NCI-H2081 (cell line): ENCODE results near the gene HIVEP3.

Experiments used
- DNase-seq, 2 experiments: peaks; one replicate each; lab custom pipeline; 2025; lab: John Stamatoyannopoulos, UW

HIVEP3 gene

GRCh38 chr1:41847733-41848132 lies 71.0 kb downstream of the HIVEP3 start:
- DNase-seq: no peak

DNA sequence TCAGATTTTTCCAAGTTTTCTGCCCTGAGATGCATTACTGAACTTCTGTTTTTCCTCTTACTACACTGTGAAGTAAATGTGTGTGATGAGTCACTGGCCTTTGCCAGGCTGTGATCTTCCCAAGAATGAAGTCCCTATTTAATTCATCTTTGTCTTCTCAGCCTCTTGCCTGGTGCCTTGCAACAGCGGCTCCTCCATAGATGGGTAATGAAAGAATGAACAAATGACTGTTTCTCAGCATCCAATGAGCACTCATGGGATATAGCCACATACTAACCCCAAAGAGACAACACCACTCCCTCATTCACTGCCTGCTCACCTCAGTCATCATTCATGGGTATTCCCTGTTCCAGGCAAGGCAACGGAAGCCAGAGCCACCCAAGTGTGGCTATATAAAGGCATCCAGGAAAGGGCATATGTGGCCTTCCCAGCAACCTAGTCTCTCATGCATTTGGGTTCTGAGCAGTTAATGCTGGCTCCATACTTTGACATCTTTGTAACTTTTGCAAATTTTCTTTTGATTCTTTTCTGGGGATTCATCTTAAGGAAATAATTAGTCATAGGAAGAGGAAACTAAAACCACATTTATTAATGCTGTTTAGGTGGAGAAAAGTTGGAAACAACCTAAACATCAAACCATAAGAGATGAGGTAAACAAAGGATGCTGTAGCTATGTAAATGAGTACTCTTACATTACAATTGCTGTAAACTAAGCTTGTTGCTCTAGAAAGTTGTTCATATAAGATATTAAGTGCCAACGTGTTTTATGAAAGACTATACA lies 71.9 kb downstream of the HIVEP3 start:
- no peak for DNase-seq

- no peak for DNase-seq
These were observed 73.9 kb downstream of the HIVEP3 start for GRCh38 chr1:41844781-41845272.

DNA sequence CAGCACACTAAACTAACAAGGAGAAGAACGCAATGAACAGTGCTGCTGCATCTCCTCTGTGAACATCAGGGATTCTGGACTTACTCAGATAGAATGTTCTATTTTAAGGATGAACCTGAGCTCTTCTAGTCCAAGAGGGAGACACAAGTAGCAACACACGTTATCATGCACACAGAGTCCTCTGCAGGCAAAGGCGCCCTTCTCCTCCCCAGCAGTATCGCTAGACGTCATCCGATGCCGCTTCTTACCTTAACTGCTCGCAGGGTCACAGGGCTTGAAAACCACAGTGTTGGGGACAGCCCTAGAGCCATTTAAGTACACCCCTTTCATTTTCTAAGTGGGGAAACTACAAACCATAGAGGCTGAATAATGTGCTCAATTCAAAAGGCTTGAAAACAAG lies 74.5 kb downstream of the HIVEP3 start:
- no peak for DNase-seq

DNA sequence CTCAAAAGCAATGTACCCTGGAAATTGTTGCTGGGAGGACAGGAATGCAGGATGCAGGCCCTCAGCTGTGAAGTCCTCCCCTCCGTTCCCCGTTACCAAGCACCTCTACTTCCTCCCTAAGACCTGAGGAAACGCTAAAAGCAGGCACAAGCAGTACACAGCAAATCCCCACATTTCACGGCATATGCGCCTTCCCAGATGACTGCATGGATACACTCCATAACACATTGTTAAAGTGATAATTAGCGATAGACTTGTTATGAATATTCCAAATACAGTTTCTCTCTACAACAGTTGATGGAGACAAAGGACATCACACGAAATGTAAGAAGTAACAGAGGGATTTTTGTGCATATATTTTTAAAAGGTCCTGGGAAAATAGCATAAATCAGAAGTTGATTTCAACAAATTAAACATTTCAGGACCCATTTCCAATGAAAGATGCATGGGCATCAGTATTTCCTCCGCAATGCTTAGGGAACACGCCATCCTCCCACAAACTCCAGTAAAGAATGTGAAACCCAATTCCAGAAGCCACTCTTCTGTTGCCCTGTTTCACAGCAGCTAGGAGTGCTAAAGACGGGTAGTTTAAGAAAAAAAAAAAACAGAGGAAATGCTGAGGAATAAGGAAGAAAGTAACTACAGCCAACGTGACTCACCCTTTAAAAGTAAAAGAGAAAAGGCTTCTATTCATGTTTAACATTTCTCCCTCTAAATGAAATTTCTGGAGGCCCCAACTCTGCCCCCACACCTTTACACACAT lies 75.5 kb downstream of the HIVEP3 start:
- DNase-seq: no peak

DNA sequence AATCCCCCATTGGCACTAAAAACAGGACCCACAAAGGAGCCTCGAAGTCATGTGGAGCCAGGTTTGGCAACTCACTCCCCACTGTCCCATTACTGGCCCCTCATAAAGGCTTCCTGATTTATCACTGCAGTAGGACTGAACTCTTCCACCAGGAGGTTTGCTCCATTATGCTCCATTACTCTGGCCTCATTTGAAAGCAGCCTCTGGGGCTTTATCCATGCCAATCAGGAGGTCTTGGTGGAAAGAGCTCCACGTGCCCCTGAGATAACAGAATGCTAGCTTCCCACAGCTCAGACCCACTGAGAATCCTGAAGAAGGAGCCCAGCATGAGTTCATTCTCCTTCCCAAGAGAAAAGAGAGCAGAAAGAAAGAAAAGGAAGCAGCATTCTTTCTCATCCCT lies 76.4 kb downstream of the HIVEP3 start:
- DNase-seq: no peak

DNA sequence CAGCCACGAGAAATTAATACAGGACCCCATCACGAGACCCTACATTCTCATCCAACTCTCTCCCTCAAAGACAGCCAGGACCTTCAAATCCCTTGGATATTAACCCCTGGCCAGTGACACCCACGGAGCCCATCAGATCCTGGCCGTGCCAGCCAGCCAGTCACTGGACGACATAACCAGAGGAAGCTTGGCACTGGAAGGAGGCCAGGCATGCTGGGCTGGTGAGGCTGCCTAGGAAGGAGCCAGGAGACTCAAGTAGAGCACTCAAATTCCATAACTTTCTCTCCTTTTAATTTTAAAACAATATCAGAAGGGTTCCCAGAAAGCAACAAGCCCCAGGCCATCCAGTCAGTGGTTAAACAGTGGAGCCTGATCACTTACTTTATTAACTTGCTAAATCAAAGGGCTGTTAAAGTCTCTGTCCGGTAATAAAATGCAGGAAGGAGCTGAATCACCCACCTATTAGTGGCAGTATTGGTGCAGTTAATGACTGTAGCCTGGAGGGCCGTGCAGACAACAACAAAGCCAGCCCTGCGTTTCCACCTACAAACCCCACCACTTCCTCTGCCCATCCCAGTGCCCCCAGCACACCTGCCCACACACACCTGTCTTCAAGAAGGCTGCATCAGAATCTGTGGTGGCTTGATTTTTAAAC lies 78.0 kb downstream of the HIVEP3 start:
- peak in 1 of 2 experiments; percentile 49 for DNase-seq

- no peak for DNase-seq
These were observed 80.5 kb downstream of the HIVEP3 start for GRCh38 chr1:41838266-41838665.

GRCh38 chr1:41837691-41838090 lies 81.0 kb downstream of the HIVEP3 start:
- DNase-seq: no peak

- no peak for DNase-seq
These were observed 83.2 kb downstream of the HIVEP3 start for GRCh38 chr1:41835485-41835884.

DNA sequence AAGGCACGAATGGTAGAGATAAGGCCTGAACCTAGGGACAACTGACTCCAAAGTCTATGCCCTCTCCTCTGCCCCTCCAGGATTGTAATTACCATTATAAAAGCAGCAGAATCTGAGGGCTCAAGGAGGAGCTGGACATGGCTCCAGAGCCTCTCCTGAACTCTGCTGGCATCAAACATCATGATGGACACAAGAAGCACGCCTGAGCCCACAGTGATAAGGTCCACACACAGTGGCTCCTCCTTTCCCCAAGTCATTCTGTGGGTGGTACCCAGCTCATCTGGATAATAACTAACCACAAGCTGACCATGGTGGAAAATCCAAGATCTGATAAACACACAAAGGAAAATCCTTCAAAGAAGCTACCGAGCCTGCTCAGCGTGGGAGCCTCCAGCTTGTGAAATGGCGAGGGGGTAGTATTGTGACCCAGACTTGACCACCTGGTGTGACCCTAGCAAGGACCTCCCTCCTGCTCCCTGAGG lies 85.2 kb downstream of the HIVEP3 start:
- no peak for DNase-seq

DNA sequence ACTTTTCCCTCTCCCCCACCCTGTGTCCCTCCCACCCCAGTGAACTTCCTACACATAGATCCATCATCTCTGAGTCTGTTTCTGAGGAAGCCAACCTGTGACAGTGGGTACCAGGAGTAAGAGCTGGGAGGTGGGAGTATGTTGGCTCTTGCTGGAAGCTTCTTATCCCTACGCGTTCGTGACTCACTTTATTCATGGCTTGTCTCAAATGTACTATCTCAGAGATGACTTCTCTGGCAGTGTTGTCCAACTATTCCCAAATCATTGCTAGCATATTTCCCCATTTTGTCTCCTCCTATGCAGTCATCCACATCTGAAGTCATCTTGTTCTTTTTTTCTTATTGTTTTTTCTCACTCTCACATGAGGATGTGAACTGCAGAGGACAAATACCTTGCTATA lies 88.0 kb downstream of the HIVEP3 start:
- no peak for DNase-seq

GRCh38 chr1:41827991-41828570 lies 90.6 kb downstream of the HIVEP3 start:
- no peak for DNase-seq

GRCh38 chr1:41823471-41823870 lies 95.3 kb downstream of the HIVEP3 start:
- no peak for DNase-seq

DNA sequence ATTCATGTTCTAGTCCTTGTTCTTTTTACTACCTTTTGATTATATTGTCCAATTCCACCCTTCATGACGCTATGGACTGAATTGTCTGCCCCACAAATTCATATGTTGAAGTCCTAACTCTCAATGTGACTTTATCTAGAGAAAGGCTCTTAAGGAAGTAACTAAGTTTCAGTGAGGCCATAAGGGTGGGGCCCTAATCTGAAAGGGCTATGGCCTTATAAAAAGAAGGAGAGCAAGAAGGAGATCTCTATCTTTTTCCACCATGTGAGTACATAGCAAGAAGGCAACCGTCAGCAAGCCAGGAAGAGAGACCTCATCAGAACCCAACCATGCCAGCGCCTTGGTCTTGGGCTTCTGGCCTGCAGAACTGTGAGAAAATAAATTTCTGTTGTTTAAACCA lies 95.9 kb downstream of the HIVEP3 start:
- DNase-seq: no peak

- DNase-seq: no peak
These were observed 98.9 kb downstream of the HIVEP3 start for GRCh38 chr1:41819843-41820242.

- no peak for DNase-seq
These were observed 99.7 kb downstream of the HIVEP3 start for GRCh38 chr1:41819069-41819468.

DNA sequence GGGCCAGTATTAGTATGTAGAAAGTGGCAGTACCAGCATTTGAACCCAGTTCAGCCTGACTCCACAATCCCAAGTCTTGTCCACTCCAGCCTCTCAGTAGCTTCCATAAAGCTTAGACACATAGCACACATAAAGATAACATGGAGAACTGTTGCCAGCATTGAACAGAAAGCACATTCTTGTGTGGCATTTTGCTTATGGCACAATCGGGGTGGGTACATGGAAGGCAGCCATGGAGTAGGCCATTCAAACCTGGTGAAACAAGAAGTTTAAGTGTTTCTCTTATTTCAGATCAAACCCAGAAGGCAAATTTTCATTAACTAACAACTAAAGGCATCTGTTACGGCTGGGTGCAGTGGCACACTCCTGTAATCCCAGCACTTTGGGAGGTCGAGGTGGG lies 102.7 kb downstream of the HIVEP3 start:
- DNase-seq: no peak

GRCh38 chr1:41813755-41814745 lies 104.7 kb downstream of the HIVEP3 start:
- DNase-seq: no peak

GRCh38 chr1:41813226-41813625 lies 105.5 kb downstream of the HIVEP3 start:
- DNase-seq: no peak

DNA sequence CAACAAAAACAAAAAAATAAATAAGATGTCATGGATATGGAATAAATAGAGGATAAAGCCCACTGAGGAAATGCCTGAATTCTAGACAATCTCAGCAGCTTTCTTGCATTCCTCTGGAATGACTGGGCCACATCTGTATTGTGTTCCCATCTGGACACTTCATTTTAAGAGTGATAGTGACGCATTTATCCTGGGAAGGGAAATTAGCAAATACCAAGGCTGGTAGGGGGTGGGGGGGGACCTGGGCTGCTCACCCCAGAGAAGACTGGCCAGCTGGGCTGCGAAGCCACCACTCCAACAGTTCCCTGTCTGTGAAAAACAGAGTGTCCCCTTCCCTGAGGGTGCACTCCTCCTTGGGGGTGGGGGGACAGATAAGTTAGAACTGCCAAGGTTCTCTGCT lies 106.3 kb downstream of the HIVEP3 start:
- no peak for DNase-seq
